HG03103 (cell line): ENCODE results near the gene MAGI2.

ENCODE experiments used
- ATAC-seq: cut with Tn5 transposase; IDR thresholded peaks from one replicate; pipeline ENCODE4 v1.9.1; 2021; ENCODE audit warnings: low read depth; ENCODE audit not compliant: unreplicated experiment

Gene MAGI2

GRCh38 chr7:78148166-78148894 is 1305.1 kb downstream of the MAGI2 start:
- no peak for ATAC-seq

GRCh38 chr7:78146546-78146945 is 1306.9 kb downstream of the MAGI2 start:
- no peak for ATAC-seq

- ATAC-seq, result no peak
These were observed 1309.8 kb downstream of the MAGI2 start for GRCh38 chr7:78143661-78144060.

GRCh38 chr7:78141522-78142281 is 1311.8 kb downstream of the MAGI2 start:
- ATAC-seq, result no peak

GRCh38 chr7:78140109-78140508 is 1313.4 kb downstream of the MAGI2 start:
- ATAC-seq, result no peak

GRCh38 chr7:78139335-78139734 is 1314.1 kb downstream of the MAGI2 start:
- no peak for ATAC-seq

- ATAC-seq, result no peak
These were observed 1318.7 kb downstream of the MAGI2 start for GRCh38 chr7:78134774-78135173.

- no peak for ATAC-seq
These were observed 1319.2 kb downstream of the MAGI2 start for GRCh38 chr7:78134256-78134655.

GRCh38 chr7:78130446-78131215 is 1322.8 kb downstream of the MAGI2 start:
- ATAC-seq, result no peak

- ATAC-seq, result no peak
These were observed 1323.6 kb downstream of the MAGI2 start for GRCh38 chr7:78129865-78130264.

- no peak for ATAC-seq
These were observed 1326.5 kb downstream of the MAGI2 start for GRCh38 chr7:78127009-78127408.

- no peak for ATAC-seq
These were observed 1327.6 kb downstream of the MAGI2 start for GRCh38 chr7:78125884-78126283.

GRCh38 chr7:78124216-78124615 is 1329.3 kb downstream of the MAGI2 start:
- ATAC-seq, result no peak

- ATAC-seq, result no peak
These were observed 1331.6 kb downstream of the MAGI2 start for GRCh38 chr7:78121888-78122287.

- ATAC-seq, result no peak
These were observed 1335.0 kb downstream of the MAGI2 start for GRCh38 chr7:78118470-78118869.

GRCh38 chr7:78115876-78116275 is 1337.6 kb downstream of the MAGI2 start:
- no peak for ATAC-seq

- ATAC-seq, result no peak
These were observed 1338.5 kb downstream of the MAGI2 start for GRCh38 chr7:78114993-78115392.

GRCh38 chr7:78112488-78112887 is 1341.0 kb downstream of the MAGI2 start:
- ATAC-seq, result no peak

GRCh38 chr7:78111386-78111785 is 1342.1 kb downstream of the MAGI2 start:
- no peak for ATAC-seq

- ATAC-seq, result no peak
These were observed 1350.0 kb downstream of the MAGI2 start for GRCh38 chr7:78103475-78103874.

- ATAC-seq, result no peak
These were observed 1352.4 kb downstream of the MAGI2 start for GRCh38 chr7:78101076-78101475.
